Measurements from ENCODE around the gene BPIFA1. TPM values are rescaled to one million over a fixed set of nuclear protein-coding genes. Genes with fewer than 3 reads are reported as not detected.

Gene BPIFA1
- total and polyA plus RNA-seq, 4 donors, result 0.48 to 153 (median 36.4) TPM

GRCh38 chr20:33240923-33241322, 5.1 kb downstream of the BPIFA1 start:
- no peak for TF ChIP-seq CTCF (IDR thresholded peaks at IDR 0.05; ENCODE audit: control extremely low read depth, extremely low read depth)
- no peak overlapping the region for H3K4me3 ChIP-seq
- 64 to 75% methylated on average over 5 of the region's 5 CpGs for WGBS, 2 donors
- H3K9ac ChIP-seq (ENCODE audit: insufficient read depth in 1 of 2, low read length in 2 of 2), result no peak overlapping the region
- ATAC-seq (ENCODE audit: insufficient read depth, low FRiP score), result no peak
- no peak for DNase-seq
- peaks cover 0 to 1% (median 0%) of the 10 kb centered on the region in 4 donors for H3K9me3 ChIP-seq (ENCODE audit: control insufficient read depth in 4 of 4, insufficient read depth in 3 of 4, low read length in 3 of 4)
- H3K36me3 ChIP-seq (ENCODE audit: control insufficient read depth in 4 of 4, insufficient read depth in 4 of 4, low read length in 4 of 4), result no peaks in the 10 kb centered on the region
- H3K4me1 ChIP-seq (ENCODE audit: control insufficient read depth in 5 of 5, insufficient read depth in 5 of 5, low read length in 5 of 5), result no peaks in the 10 kb centered on the region
- peaks cover 0 to 2% (median 0%) of the 10 kb centered on the region in 3 donors for H3K27me3 ChIP-seq (ENCODE audit: control insufficient read depth in 3 of 3, insufficient read depth in 3 of 3, low read length in 2 of 3)
- H3K27ac ChIP-seq (ENCODE audit: low read depth in 1 of 2, low read length in 1 of 2), result no peak overlapping the region

DNA sequence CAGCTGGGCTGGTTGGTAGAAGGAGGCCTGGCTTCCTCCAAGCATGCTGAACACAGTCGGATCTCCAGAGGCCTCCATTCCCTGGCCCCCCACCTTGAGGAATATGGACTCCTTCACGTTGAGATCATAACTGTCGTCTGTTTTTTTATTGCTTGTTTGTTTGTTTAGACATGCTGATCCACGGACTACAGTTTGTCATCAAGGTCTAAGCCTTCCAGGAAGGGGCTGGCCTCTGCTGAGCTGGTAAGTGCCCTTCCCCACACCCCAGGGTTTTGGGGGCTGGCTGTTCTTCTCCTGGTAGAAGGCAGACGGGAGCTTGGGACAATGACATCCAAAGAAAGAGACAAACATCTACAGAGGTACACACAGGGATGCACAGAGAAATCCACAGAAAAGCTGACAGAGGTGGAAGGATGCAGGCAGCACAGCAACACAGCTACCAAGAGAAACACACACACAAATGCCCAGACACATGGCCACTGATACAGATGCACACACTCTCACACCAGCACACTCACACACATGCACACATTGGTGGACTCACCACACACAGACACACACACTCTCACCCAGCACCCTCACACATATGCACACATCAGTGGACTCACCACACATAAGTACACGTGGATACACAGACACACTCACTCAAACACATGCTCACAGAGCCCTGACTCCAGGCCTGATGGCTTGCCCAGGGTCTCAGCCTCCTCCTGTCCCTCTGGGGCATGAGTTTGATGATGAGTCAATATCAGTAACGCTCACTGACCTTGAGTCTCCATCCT, 6.7 kb downstream of the BPIFA1 start:
- Histone ChIP-seq H3K36me3 (ENCODE audit: control insufficient read depth in 4 of 4, insufficient read depth in 4 of 4, low read length in 4 of 4) (no peaks in the 10 kb centered on the region), H3K9ac (ENCODE audit: insufficient read depth in 1 of 2, low read length in 2 of 2) (no peak overlapping the region), H3K4me3 (no peak overlapping the region), H3K27ac (ENCODE audit: low read depth in 1 of 2, low read length in 1 of 2) (no peak overlapping the region), H3K4me1 (ENCODE audit: control insufficient read depth in 5 of 5, insufficient read depth in 5 of 5, low read length in 5 of 5) (no peaks in the 10 kb centered on the region), H3K27me3 (ENCODE audit: control insufficient read depth in 3 of 3, insufficient read depth in 3 of 3, low read length in 2 of 3) (peaks cover 0 to 2% (median 0%) of the 10 kb centered on the region in 3 donors), H3K9me3 (ENCODE audit: control insufficient read depth in 4 of 4, insufficient read depth in 3 of 4, low read length in 3 of 4) (peaks cover 0 to 2% (median 0%) of the 10 kb centered on the region in 4 donors)
- WGBS, 2 donors, result 73 to 80% methylated on average over 7 of the region's 7 CpGs
- DNase-seq (no peak), ATAC-seq (ENCODE audit: insufficient read depth, low FRiP score) (no peak)
- TF ChIP-seq CTCF (IDR thresholded peaks at IDR 0.05; ENCODE audit: control extremely low read depth, extremely low read depth), result no peak

- Histone ChIP-seq H3K36me3 (ENCODE audit: control insufficient read depth in 4 of 4, insufficient read depth in 4 of 4, low read length in 4 of 4) (no peaks in the 10 kb centered on the region), H3K27ac (ENCODE audit: low read depth in 1 of 2, low read length in 1 of 2) (no peak overlapping the region), H3K4me3 (no peak overlapping the region), H3K9me3 (ENCODE audit: control insufficient read depth in 4 of 4, insufficient read depth in 3 of 4, low read length in 3 of 4) (peaks cover 0 to 6% (median 0%) of the 10 kb centered on the region in 4 donors), H3K9ac (ENCODE audit: insufficient read depth in 1 of 2, low read length in 2 of 2) (no peak overlapping the region), H3K27me3 (ENCODE audit: control insufficient read depth in 3 of 3, insufficient read depth in 3 of 3, low read length in 2 of 3) (no peaks in the 10 kb centered on the region), H3K4me1 (ENCODE audit: control insufficient read depth in 5 of 5, insufficient read depth in 5 of 5, low read length in 5 of 5) (no peaks in the 10 kb centered on the region)
- 76 to 81% methylated on average over 3 of the region's 3 CpGs for WGBS, 2 donors
- no peak for DNase-seq
- ATAC-seq (ENCODE audit: insufficient read depth, low FRiP score), result no peak
- TF ChIP-seq CTCF (IDR thresholded peaks at IDR 0.05; ENCODE audit: control extremely low read depth, extremely low read depth), result no peak
Measured at GRCh38 chr20:33246077-33246476, 10.3 kb downstream of the BPIFA1 start.

Data from lung (tissue), 12 donors.